SIG-M5 treated with dmso at 0.1 percent for 504 hours (cell line): ENCODE results near the gene GSC.
"Not testable (repeated sequence)": the region's sequence is repeated elsewhere in the genome, so short reads cannot be mapped to it uniquely, and the experiment has no call there.

Experiments used
- DNase-seq: peaks from one replicate; lab custom pipeline; 2025; ENCODE audit not compliant: unreplicated experiment; lab: John Stamatoyannopoulos, UW

GSC gene

GRCh38 chr14:94769391-94770250 lies at the start of gene GSC:
GSC (minus strand) TSS chr14:94770113; CDS start chr14:94770015, 98 bp downstream.
- DNase-seq, result no peak

DNA sequence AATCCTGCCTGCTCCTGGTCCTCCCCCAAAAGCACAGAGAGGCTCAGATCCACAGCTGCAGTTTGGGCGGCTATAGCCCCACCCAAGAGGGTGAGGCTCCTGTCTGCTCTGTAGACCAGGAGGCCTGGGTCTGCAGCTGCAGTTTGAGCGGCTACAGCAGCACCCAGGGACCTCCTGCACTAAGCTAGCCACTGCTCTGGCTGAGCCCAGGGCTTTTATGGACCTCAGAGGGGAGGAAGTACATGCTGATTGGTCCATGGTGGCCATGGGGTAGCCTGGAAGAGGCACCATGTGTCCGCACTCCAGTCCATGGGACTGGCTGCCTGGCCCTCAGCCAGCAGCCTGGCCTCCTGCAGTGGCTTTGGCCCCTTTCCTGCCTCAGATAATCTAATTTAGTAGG lies 49.6 kb upstream of the GSC start:
- no peak for DNase-seq

- DNase-seq, result peak; percentile 9
Observed at GRCh38 chr14:94816113-94816512, 46.2 kb upstream of the GSC start.

DNA sequence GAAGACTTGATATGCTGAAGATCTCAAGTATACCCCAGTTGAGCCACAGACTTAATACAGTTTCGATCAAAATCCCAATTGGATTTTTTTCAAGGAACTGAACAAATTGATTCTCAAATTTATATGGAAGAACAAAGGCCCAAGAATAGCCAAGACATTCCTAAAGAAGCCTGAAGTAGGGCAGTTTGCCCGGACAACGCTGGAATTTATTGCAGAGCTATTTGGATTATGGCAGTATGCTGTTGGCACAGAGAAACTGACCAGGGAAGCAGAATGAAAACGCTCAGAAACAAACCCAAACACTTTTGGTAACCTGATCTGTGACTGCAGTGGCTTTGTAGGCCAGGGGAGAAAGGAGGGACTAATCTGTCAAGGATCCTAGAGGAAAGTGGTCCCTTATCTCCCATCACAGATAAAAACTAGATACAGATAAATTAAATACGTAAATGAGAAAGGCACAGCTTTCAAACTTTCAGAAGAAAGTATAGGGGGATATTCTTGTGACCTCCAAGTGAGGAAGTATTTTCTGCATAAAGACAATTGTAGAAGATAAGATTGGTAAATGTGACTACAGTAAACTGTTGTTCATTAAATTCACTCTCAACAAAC lies 35.9 kb upstream of the GSC start:
- DNase-seq, result no peak

DNA sequence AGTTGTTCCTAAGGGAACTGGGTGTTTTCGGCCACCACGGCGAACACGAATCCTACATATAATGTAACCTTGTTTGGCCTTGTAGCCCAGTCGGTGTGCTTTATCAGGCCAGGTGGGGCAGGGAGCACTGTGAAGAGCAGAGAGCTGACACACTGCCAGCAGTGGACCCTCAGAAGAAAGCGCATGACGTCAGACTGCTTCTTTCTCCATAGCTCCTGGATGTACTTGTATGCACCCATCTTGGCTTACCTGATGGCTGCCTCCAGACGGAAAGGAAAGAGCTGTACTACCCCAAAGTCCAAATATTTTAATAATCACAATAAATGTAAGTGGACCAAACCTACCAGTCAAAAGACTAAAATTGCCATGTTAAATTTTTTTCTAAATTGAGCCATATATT lies 31.3 kb upstream of the GSC start:
- no peak for DNase-seq

DNA sequence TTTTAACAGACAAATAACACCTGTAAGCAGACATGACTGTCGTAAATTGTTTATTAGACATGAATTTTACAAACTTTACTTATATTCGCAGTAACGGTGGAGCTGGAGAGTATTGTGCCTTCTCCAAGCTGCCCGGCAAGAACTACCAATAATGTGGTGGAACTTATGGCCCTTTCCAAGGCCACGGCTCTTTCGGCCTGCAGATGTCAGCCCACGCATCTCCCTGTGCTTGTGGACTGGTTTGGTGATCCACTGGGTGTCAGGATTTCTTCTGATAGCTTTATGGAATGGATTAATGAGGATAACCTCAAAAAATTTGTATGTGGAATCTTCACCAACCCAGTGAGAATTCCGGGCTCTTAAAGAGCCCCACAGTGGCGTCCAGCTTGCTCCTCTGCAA lies 30.9 kb upstream of the GSC start:
- not testable (repeated sequence) for DNase-seq

- no peak for DNase-seq
Observed at GRCh38 chr14:94797887-94798286, 28.0 kb upstream of the GSC start.

DNA sequence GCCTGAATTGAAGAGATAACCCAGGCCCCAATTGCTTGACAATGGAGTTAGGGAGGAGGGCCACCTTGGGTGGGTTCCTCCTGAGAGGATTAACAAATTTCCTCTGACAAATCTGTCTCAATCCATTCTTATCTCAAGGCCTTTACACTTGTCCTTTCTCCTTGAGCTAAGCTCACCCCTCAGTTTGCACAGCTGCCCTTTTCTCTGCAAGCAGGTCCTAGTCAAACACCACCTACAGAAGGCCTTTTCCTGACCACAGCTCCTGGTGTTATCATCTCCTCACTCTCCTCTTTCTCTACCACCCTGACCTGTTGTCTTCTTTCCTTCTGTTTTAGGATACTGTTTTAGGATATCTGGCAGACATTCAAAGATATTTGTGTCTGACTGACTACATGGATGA lies 26.4 kb upstream of the GSC start:
- no peak for DNase-seq

- DNase-seq, result no peak
Observed at GRCh38 chr14:94795372-94795771, 25.5 kb upstream of the GSC start.

DNA sequence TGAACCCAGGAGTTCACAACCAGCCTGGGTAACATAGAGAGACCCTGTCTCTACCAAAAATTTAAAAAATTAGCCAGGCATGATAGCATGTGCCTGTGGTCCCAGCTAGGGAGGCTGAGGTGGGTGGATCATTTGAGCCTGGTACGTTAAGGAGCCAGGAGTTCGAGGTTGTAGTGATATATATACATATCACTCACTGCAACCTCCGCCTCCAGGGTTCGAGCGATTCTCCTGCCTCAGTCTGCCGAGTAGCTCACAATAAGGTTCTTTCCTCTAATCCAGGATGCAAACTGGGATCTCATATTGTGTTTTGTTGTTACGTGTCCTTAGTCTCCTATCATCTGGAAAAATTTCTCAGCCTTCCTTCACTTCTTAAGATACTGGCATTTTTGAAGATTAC lies 24.0 kb upstream of the GSC start:
- DNase-seq, result no peak

- DNase-seq, result no peak
Observed at GRCh38 chr14:94787655-94788054, 17.7 kb upstream of the GSC start.

DNA sequence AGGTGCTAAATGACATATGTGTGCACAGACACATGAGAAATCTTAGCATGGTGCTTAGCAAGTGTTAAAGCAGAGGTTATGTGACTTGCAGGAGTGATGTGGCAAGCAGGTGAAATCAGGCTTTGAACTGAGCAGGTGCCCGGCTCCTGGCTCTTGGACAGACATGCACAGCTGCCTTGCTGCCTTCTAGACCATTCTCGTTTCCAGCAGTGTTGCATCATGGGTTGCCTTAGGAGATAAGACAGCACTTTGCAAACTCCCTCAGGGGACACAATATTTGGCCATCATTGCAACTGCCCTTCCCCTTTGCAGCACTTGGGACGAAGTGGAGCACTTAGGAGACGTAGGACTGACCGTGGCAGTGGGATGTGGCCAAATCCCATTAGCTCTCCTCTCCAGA lies 17.2 kb upstream of the GSC start:
- no peak for DNase-seq

- DNase-seq, result no peak
Observed at GRCh38 chr14:94780536-94781399, 10.9 kb upstream of the GSC start.

DNA sequence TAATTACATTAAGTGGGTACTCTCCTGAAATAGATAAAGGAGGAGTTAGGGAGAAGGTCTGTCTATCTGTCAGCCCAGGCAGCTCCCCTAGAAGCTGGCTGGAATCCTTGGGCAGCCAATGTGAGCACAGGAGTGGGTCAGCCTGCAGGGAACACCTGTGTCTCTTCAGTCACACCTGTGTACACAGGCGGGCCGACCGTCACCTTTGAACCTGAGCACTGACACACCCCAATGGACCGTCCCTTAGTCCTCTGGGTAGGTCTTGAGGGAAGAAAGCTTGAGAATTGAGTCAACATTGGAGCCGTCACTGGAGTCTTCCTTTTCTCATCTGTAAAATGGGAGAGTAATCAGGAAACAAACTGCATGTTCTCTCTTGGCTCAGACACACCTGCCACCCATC lies 9.8 kb upstream of the GSC start:
- DNase-seq, result no peak

DNA sequence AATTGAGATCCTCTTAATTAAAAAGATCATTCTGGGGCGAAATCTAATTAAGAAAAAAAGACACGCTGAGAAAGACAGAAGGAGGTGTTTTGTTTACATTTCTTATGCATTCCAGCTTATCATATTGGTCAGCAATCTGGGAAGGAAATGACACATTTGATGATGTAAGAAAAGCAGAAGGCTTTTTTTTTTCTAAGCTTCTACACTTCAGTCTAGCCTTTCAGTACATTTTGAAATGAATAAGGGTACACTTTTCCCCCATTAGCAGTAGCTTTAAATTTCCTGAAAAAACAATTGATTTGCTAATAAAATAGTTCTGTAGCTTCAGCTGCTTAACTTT lies 5.9 kb upstream of the GSC start:
- DNase-seq, result peak; percentile 45

- no peak for DNase-seq
Observed at GRCh38 chr14:94775091-94775870, 5.4 kb upstream of the GSC start.

DNA sequence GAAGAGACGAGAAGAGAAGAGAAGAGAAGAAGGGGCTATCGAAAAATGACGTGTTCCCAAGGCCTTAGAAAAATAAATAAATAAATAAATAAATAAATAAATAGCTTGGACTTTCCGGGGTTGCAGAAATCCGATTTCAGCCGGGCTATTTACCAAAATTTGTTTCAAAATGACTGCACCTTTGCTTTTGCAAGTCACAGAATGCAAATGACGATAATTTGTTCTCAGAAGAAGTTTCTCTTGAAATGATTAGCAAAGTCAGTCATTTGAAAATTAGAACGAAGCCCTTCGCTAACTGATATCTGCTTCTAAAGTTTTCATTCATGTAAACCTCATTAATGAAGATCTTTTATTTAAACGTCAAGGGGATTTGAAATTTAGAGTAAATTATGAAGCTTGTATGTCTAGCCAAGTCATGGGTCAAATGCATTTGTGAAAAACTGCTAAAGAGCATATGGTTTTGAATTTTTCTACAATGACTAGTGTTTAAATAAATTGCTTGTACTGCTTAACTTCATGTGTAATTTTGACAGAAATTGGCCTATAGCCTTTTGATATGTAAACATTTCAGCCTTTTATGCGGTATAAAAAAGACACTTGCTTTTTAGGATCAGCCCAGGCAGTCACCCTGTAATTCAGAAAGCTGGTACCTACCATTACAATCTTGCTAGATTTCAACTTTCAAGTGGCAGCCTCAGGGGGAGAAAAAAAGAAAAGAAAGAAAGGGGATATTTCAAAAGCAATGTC lies 4.6 kb upstream of the GSC start:
- no peak for DNase-seq

DNA sequence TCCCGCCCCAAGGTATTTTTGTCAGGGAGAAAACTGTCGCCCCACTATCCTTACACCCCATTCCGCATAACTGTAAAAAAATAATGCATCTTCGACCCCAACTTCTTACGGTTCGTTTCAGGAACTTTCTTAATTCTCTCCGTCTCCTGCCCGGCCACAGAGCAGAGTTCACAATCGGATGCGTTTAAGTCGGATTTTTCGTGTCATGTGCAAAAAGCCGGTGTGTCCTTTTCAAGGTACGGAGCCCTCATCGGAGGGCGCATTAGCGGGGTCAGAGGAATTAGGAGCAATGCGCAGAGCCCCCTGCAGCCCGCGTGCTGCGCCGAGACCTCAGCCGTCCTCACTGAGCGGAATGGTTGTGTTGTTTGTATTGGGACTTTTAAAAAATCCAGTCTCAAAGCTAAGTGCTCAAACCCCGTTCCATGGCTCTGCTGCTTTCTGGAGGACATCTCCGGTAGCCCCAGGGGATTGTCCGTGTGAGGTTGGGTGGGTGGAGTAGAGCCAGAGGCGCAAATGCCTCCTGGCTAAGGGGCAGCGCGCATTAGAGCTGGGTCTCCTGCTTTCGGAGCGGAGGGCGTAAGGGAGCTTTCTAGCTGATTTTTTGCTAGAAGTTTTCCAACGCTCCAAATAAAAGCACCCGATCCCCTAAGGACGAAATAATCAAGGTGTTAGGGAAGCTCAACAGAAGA lies 3.9 kb upstream of the GSC start:
- no peak for DNase-seq

DNA sequence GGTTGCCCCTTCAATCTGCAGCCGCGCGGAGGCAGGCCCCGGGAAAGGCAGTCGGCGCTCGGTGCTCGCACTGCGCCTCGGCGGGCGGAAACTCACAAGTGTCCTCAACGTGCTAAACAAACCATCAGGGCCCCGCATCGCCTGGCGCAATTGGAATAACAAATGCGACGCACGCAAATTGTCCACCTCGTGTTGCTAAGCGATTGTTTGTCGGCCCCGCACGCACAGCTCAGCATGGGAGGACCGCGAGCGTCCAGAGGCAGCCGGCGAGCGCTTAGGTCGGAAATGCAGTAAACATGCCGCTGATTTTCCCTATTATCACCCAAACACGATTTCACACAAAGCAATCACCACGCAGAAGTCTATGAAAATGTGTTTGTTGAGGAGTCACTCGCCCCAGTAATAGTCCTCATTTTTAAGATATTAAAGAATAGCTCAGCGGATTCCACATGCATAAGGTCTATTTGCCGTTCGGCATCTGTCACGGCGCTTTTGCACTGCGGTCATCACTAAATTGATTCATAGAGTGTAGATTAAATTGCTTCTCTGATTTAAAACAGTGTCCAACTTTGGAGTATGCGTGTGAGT lies 3.2 kb upstream of the GSC start:
- no peak for DNase-seq
